Measurements from ENCODE around the gene USP7.

- TF ChIP-seq CTCF (optimal IDR thresholded peaks at IDR 0.05 in 1 of 3, IDR thresholded peaks at IDR 0.05 in 1 of 3, conservative IDR thresholded peaks at IDR 0.05 in 1 of 3; ENCODE audit: extremely low read depth in 1 of 3, insufficient read depth in 2 of 3, low read length in 3 of 3): no peak
- no peak for TF ChIP-seq EZH2 (IDR thresholded peaks at IDR 0.05; ENCODE audit: low read length)
These were observed 36.9 kb downstream of the USP7 start for GRCh38 chr16:8926827-8927226.
